Activated CD4-positive, alpha-beta T cell treated with anti-CD3 and anti-CD28 coated beads for 36 hours (primary cell): Measurements from ENCODE around the gene RBM23. TPM values are rescaled to one million over a fixed set of nuclear protein-coding genes. Genes with fewer than 3 reads are reported as not detected.

ENCODE experiments used
- ATAC-seq: fragments of 200-7000 bp; cut with Tn5 transposase; one replicate; pipeline ENCODE4 v1.10.0; 2021; ENCODE audit warnings: mild to moderate bottlenecking, moderate library complexity
- CTCF ChIA-PET: fragments of 350-600 bp; sonication (Branson Sonifier 250); formaldehyde crosslinking; loops from one replicate; lab custom pipeline; 2021; ENCODE audit warnings: antibody characterized with exemption; lab: Charles Lee
- POLR2A ChIA-PET: fragments of 350-600 bp; sonication (Branson Sonifier 250); formaldehyde crosslinking; loops from one replicate; lab custom pipeline; 2021; ENCODE audit warnings: antibody characterized with exemption, inconsistent platforms; lab: Charles Lee
- DNase-seq: peaks from one replicate; pipeline ENCODE4 v3.0.0-alpha.2; 2020
- H3K27ac Mint-ChIP-seq: one replicate; pipeline ENCODE4 v1.8.0; 2021; ENCODE audit warnings: mixed read lengths
- H3K27me3 Mint-ChIP-seq: one replicate; pipeline ENCODE4 v1.8.0; 2021; ENCODE audit warnings: mixed read lengths
- H3K36me3 Mint-ChIP-seq: one replicate; pipeline ENCODE4 v1.8.0; 2021; ENCODE audit warnings: low read depth, mixed read lengths
- H3K4me1 Mint-ChIP-seq: one replicate; pipeline ENCODE4 v1.8.0; 2021; ENCODE audit warnings: mixed read lengths
- H3K4me3 Mint-ChIP-seq: one replicate; pipeline ENCODE4 v1.8.0; 2021; ENCODE audit warnings: mild to moderate bottlenecking, moderate library complexity, mixed read lengths
- H3K9me3 Mint-ChIP-seq: one replicate; pipeline ENCODE4 v1.8.0; 2021; ENCODE audit warnings: low read depth, mixed read lengths
- intact Hi-C, 2 experiments: fragments of 100-400 bp; cut with DNase I in 1 of 2; cut with micrococcal nuclease in 1 of 2; formaldehyde crosslinking; loops; one replicate each; pipeline versions ENCODE4 v1.14.2 to v1.15.1; 2022 to 2024; cut with DNase I, micrococcal nuclease
- total RNA-seq, 2 experiments: library from RNA; stranded (reverse); gene quantifications; one replicate each; pipeline ENCODE4 v1.2.3, GENCODE V29; 2021

The RBM23 gene
- total RNA-seq, 2 experiments from 2014 or later: 61.6 to 68.6 TPM

- H3K27ac Mint-ChIP-seq: no peak overlapping the region
- H3K27me3 Mint-ChIP-seq: no peaks in the 10 kb centered on the region
- no peak overlapping the region for H3K4me3 Mint-ChIP-seq
- ATAC-seq (no peak), DNase-seq (no peak)
- H3K9me3 Mint-ChIP-seq: no peaks in the 10 kb centered on the region
- CTCF ChIA-PET: interaction anchor here (0.8 to 2.5 kb wide), 10 partner anchors 10 to 134 kb away, joined by 3 to 11 read pairs (median 4); partner anchors contain the start of gene AJUBA
- intact Hi-C loops: no loop called here
- peaks cover 20% of the 10 kb centered on the region for H3K36me3 Mint-ChIP-seq
- POLR2A ChIA-PET: no interaction called here
- peaks cover 16% of the 10 kb centered on the region for H3K4me1 Mint-ChIP-seq
Observed at GRCh38 chr14:22935156-22935555, 16.2 kb upstream of the RBM23 start.

DNA sequence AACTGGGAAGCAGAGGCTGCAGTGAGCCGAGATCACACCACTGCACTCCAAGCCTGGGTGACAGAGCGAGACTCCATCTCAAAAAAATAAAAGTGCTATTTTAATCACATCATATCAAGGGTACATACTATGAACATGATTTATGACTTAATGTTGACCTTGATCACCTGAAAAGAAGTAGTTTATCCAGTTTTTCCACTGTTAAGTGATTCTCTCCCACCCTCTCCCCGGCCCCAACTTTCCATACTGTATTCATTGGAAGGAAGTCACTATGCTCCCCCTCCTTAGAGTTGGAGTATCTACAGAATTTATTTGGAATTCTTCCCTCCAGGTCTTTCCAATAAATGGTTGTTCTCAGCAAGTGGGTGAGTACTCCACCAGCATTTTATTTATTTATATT is 13.2 kb upstream of the RBM23 start:
- POLR2A ChIA-PET: no interaction called here
- DNase-seq (no peak), ATAC-seq (no peak)
- Mint-ChIP-seq H3K36me3 (peaks cover 25% of the 10 kb centered on the region), H3K4me1 (peaks cover 27% of the 10 kb centered on the region), H3K4me3 (no peak overlapping the region), H3K27me3 (no peaks in the 10 kb centered on the region), H3K27ac (peak overlapping the region; percentile 59), H3K9me3 (no peaks in the 10 kb centered on the region)
- CTCF ChIA-PET: interaction anchor here (0.9 to 1.4 kb wide), 2 partner anchors 27 to 137 kb away, joined by 3 read pairs; no protein-coding TSS in a partner anchor
- intact Hi-C loops: no loop called here

DNA sequence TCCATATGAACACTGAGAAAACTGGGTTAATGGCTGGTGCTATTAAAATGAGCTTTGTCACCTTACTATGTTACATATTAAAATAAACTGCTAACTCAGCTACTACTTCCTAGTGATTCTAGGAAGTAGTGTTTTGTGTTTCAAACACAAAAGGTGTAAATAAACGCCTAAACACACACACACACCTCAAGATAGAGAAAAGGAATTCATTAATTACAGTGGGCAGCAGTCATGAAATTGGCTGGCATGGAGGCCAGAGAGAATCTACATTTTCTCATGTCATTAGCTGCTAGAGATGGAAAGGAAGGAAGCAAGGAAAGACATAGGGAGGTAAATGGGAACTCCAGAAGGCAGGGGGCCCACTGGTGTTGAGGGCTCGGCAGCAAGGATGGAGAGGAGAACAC is 11.0 kb upstream of the RBM23 start:
- H3K27me3 Mint-ChIP-seq: no peaks in the 10 kb centered on the region
- ChIA-PET POLR2A (interaction anchor here (0.6 to 2.1 kb wide), 6 partner anchors 11 to 1495 kb away, joined by 4 to 29 read pairs (median 5); partner anchors contain the start of genes ACIN1, C14orf119, HAUS4 and RBM23), CTCF (interaction anchor here (0.7 to 3.6 kb wide), 44 partner anchors 10 to 611 kb away, joined by 3 to 46 read pairs (median 5); partner anchors contain the start of genes ACIN1, AJUBA, C14orf119 and CDH24)
- ATAC-seq: no peak
- H3K9me3 Mint-ChIP-seq: no peaks in the 10 kb centered on the region
- H3K4me3 Mint-ChIP-seq: no peak overlapping the region
- no peak for DNase-seq
- peaks cover 39% of the 10 kb centered on the region for H3K4me1 Mint-ChIP-seq
- peaks cover 36% of the 10 kb centered on the region for H3K36me3 Mint-ChIP-seq
- H3K27ac Mint-ChIP-seq: no peak overlapping the region
- intact Hi-C loops: loop anchor here (1.0 to 5.0 kb wide), 16 partner anchors 11 to 1661 kb away; partner anchors contain the start of genes DAD1 (in 2 of the 2), LRP10 (in 2 of the 2), RBM23 (in 2 of the 2) and ACIN1 (in 1 of the 2)

- CTCF ChIA-PET: interaction anchor here (0.7 to 3.6 kb wide), 42 partner anchors 10 to 612 kb away, joined by 3 to 46 read pairs (median 5); partner anchors contain the start of genes ACIN1, AJUBA, C14orf119 and CDH24
- ATAC-seq (peak; percentile 98), DNase-seq (peak; percentile 99)
- peaks cover 42% of the 10 kb centered on the region for H3K36me3 Mint-ChIP-seq
- no peaks in the 10 kb centered on the region for H3K9me3 Mint-ChIP-seq
- H3K27ac Mint-ChIP-seq: no peak within 1 kb of the TSS
- H3K27me3 Mint-ChIP-seq: no peaks in the 10 kb centered on the region
- intact Hi-C loops: loop anchor here (1.0 to 5.0 kb wide), 14 partner anchors 10 to 1660 kb away; partner anchors contain the start of genes DAD1 (in 2 of the 2), LRP10 (in 2 of the 2), RBM23 (in 2 of the 2) and ACIN1 (in 1 of the 2)
- H3K4me1 Mint-ChIP-seq: peaks cover 39% of the 10 kb centered on the region
- no peak within 1 kb of the TSS for H3K4me3 Mint-ChIP-seq
- POLR2A ChIA-PET: interaction anchor here (0.6 to 2.1 kb wide), 11 partner anchors 9 to 422 kb away, joined by 3 to 29 read pairs (median 4); partner anchors contain the start of genes ACIN1, C14orf119, HAUS4 and OXA1L
Observed at GRCh38 chr14:22929104-22929960, 10.4 kb upstream of the RBM23 start, which contains the start of gene PRMT5. TSS of gene PRMT5 (minus strand) at chr14:22929376. CDS start at chr14:22929361, 15 bp downstream.

- Mint-ChIP-seq H3K27me3 (no peaks in the 10 kb centered on the region), H3K36me3 (peaks cover 50% of the 10 kb centered on the region), H3K4me3 (no peak overlapping the region), H3K9me3 (no peaks in the 10 kb centered on the region), H3K27ac (no peak overlapping the region), H3K4me1 (peaks cover 37% of the 10 kb centered on the region)
- ATAC-seq (no peak), DNase-seq (peak; percentile 13)
- ChIA-PET POLR2A (interaction anchor here (0.6 to 2.1 kb wide), 12 partner anchors 10 to 421 kb away, joined by 3 to 29 read pairs (median 4); partner anchors contain the start of genes ACIN1, C14orf119, HAUS4 and OXA1L), CTCF (interaction anchor here (0.9 to 3.6 kb wide), 27 partner anchors 10 to 392 kb away, joined by 3 to 46 read pairs (median 7); partner anchors contain the start of genes ACIN1, AJUBA, C14orf119 and CDH24)
- intact Hi-C loops: loop anchor here (1.0 to 5.0 kb wide), 14 partner anchors 9 to 1659 kb away; partner anchors contain the start of genes DAD1 (in 2 of the 2), LRP10 (in 2 of the 2), RBM23 (in 2 of the 2) and ACIN1 (in 1 of the 2)
Observed at GRCh38 chr14:22928237-22929103, 9.5 kb upstream of the RBM23 start.

GRCh38 chr14:22926316-22926715 is 7.4 kb upstream of the RBM23 start:
- POLR2A ChIA-PET: no interaction called here
- Mint-ChIP-seq H3K4me3 (no peak overlapping the region), H3K4me1 (peaks cover 26% of the 10 kb centered on the region), H3K36me3 (peaks cover 52% of the 10 kb centered on the region), H3K9me3 (no peaks in the 10 kb centered on the region), H3K27ac (no peak overlapping the region), H3K27me3 (no peaks in the 10 kb centered on the region)
- CTCF ChIA-PET: interaction anchor here (0.6 to 2.1 kb wide), 2 partner anchors 56 to 66 kb away, joined by 3 to 11 read pairs; partner anchors contain the start of gene AJUBA
- intact Hi-C loops: loop anchor here in 1 of 2 experiments (5.0 kb wide), 2 partner anchors 339 to 376 kb away; partner anchors contain the start of genes DAD1 and PPP1R3E
- DNase-seq (no peak), ATAC-seq (no peak)

DNA sequence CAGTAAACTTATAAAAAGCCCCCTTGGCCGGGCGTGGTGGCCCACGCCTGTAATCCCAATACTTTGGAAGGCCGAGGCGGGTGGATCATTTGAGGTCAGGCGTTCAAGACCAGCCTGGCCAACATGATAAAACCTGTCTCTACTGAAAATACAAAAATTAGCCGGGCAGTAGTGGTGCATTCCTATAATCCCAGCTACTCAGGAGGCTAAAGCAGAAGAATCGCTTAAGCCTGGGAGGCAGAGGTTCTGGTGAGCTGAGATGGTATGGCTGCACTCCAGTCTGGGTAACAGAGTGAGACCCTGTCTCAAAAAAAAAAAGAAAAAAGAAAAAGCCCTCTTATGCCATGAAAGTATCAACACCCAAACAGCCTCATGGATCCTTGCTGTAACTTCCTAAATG is 6.6 kb upstream of the RBM23 start:
- no peak for DNase-seq
- no peak overlapping the region for H3K27ac Mint-ChIP-seq
- no peaks in the 10 kb centered on the region for H3K9me3 Mint-ChIP-seq
- H3K36me3 Mint-ChIP-seq: peaks cover 60% of the 10 kb centered on the region
- H3K4me3 Mint-ChIP-seq: no peak overlapping the region
- POLR2A ChIA-PET: no interaction called here
- CTCF ChIA-PET: interaction anchor here (0.6 kb wide), 1 partner anchor 67 kb away, joined by 3 read pairs; no protein-coding TSS in a partner anchor
- peaks cover 27% of the 10 kb centered on the region for H3K4me1 Mint-ChIP-seq
- intact Hi-C loops: loop anchor here in 1 of 2 experiments (5.0 kb wide), 2 partner anchors 338 to 377 kb away; partner anchors contain the start of genes DAD1 and PPP1R3E
- ATAC-seq: no peak
- H3K27me3 Mint-ChIP-seq: no peaks in the 10 kb centered on the region

- no peak overlapping the region for H3K27ac Mint-ChIP-seq
- no peak overlapping the region for H3K4me3 Mint-ChIP-seq
- intact Hi-C loops: no loop called here
- no peaks in the 10 kb centered on the region for H3K9me3 Mint-ChIP-seq
- no peaks in the 10 kb centered on the region for H3K27me3 Mint-ChIP-seq
- CTCF ChIA-PET: interaction anchor here (1.2 to 1.3 kb wide), 2 partner anchors 14 to 52 kb away, joined by 3 to 4 read pairs; no protein-coding TSS in a partner anchor
- DNase-seq (no peak), ATAC-seq (no peak)
- peaks cover 72% of the 10 kb centered on the region for H3K36me3 Mint-ChIP-seq
- POLR2A ChIA-PET: no interaction called here
- peaks cover 36% of the 10 kb centered on the region for H3K4me1 Mint-ChIP-seq
Observed at GRCh38 chr14:22923746-22924145, 4.8 kb upstream of the RBM23 start.

GRCh38 chr14:22922294-22922693 is 3.3 kb upstream of the RBM23 start:
- no peak for ATAC-seq
- ChIA-PET CTCF (interaction anchor here (1.3 kb wide), 1 partner anchor 16 kb away, joined by 4 read pairs; no protein-coding TSS in a partner anchor), POLR2A (no interaction called here)
- Mint-ChIP-seq H3K27me3 (no peaks in the 10 kb centered on the region), H3K36me3 (peaks cover 73% of the 10 kb centered on the region), H3K27ac (no peak overlapping the region), H3K4me1 (peaks cover 32% of the 10 kb centered on the region), H3K9me3 (no peaks in the 10 kb centered on the region), H3K4me3 (no peak overlapping the region)
- intact Hi-C loops: no loop called here
- DNase-seq: no peak

DNA sequence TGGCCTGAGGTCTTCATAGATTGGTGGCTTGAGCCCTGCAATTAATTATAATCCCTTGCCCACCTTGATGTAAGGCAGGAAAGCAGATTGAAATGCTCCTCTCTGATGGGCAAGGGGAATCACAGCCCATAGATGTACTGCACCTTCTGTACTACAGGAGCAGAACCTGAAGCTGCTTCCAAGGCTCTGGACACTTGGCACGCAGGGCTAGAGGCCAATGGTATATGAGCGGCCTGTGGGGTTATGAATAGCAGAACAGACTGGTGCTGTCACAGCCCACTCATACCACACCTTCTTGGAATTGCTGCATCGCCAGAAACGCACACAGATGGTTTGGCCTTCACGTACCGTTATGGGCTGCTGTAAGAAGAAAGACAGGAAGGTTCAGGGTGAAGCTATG is 1.7 kb upstream of the RBM23 start:
- Mint-ChIP-seq H3K27me3 (no peaks in the 10 kb centered on the region), H3K4me3 (no peak overlapping the region), H3K4me1 (peaks cover 34% of the 10 kb centered on the region), H3K27ac (no peak overlapping the region), H3K36me3 (peaks cover 68% of the 10 kb centered on the region), H3K9me3 (no peaks in the 10 kb centered on the region)
- intact Hi-C loops: no loop called here
- CTCF ChIA-PET: interaction anchor here (0.7 to 5.5 kb wide), 5 partner anchors 9 to 58 kb away, joined by 3 to 46 read pairs (median 3); partner anchors contain the start of genes HAUS4, LRP10 and PRMT5
- DNase-seq (no peak), ATAC-seq (no peak)
- POLR2A ChIA-PET: interaction anchor here (0.5 to 3.1 kb wide), 2 partner anchors 9 to 48 kb away, joined by 7 to 29 read pairs; partner anchors contain the start of gene PRMT5
